ENCODE data around the gene INA.

INA gene

GRCh38 chr10:103287992-103288391 lies 11.1 kb downstream of the INA start:
- no peak overlapping the region for H3K4me3 ChIP-seq (ENCODE audit: low read depth, low read length)
- POLR2A ChIA-PET = no interaction called here
- CTCF ChIA-PET = interaction anchor here (1.7 kb wide), 1 partner anchor 8 kb away, joined by 4 read pairs; no protein-coding TSS in a partner anchor
- DNase-seq (ENCODE audit: low read depth, low spot score) = no peak
- no peak for TF ChIP-seq CTCF (IDR thresholded peaks at IDR 0.05; ENCODE audit: insufficient read depth, low read length, missing control alignments)

GRCh38 chr10:103291588-103291987 lies 14.7 kb downstream of the INA start:
- TF ChIP-seq CTCF (IDR thresholded peaks at IDR 0.05; ENCODE audit: insufficient read depth, low read length, missing control alignments) = no peak
- POLR2A ChIA-PET = interaction anchor here (0.6 kb wide), 1 partner anchor 13 kb away, joined by 3 read pairs; no protein-coding TSS in a partner anchor
- DNase-seq (ENCODE audit: low read depth, low spot score) = no peak
- no peak overlapping the region for H3K4me3 ChIP-seq (ENCODE audit: low read depth, low read length)
- CTCF ChIA-PET = interaction anchor here (1.2 kb wide), 1 partner anchor 13 kb away, joined by 4 read pairs; no protein-coding TSS in a partner anchor

GRCh38 chr10:103295374-103296015 lies 18.6 kb downstream of the INA start:
- POLR2A ChIA-PET = interaction anchor here (0.8 kb wide), 1 partner anchor 8 kb away, joined by 3 read pairs; no protein-coding TSS in a partner anchor
- no peak for TF ChIP-seq CTCF (IDR thresholded peaks at IDR 0.05; ENCODE audit: insufficient read depth, low read length, missing control alignments)
- no peak overlapping the region for H3K4me3 ChIP-seq (ENCODE audit: low read depth, low read length)
- CTCF ChIA-PET = interaction anchor here (1.1 to 1.7 kb wide), 3 partner anchors 8 to 38 kb away, joined by 3 to 4 read pairs (median 3); no protein-coding TSS in a partner anchor
- peak; percentile 63 for DNase-seq (ENCODE audit: low read depth, low spot score)

GRCh38 chr10:103307594-103307993 lies 30.7 kb downstream of the INA start:
- CTCF ChIA-PET = interaction anchor here (1.2 kb wide), 1 partner anchor 26 kb away, joined by 3 read pairs; no protein-coding TSS in a partner anchor
- POLR2A ChIA-PET = no interaction called here
- TF ChIP-seq CTCF (IDR thresholded peaks at IDR 0.05; ENCODE audit: insufficient read depth, low read length, missing control alignments) = no peak
- no peak overlapping the region for H3K4me3 ChIP-seq (ENCODE audit: low read depth, low read length)
- no peak for DNase-seq (ENCODE audit: low read depth, low spot score)

GRCh38 chr10:103310197-103310596 lies 33.3 kb downstream of the INA start:
- H3K4me3 ChIP-seq (ENCODE audit: low read depth, low read length) = no peak overlapping the region
- ChIA-PET POLR2A (interaction anchor here (0.7 kb wide), 1 partner anchor 11 kb away, joined by 3 read pairs; no protein-coding TSS in a partner anchor), CTCF (interaction anchor here (1.1 kb wide), 1 partner anchor 61 kb away, joined by 3 read pairs; no protein-coding TSS in a partner anchor)
- DNase-seq (ENCODE audit: low read depth, low spot score) = no peak
- no peak for TF ChIP-seq CTCF (IDR thresholded peaks at IDR 0.05; ENCODE audit: insufficient read depth, low read length, missing control alignments)

- no peak overlapping the region for H3K4me3 ChIP-seq (ENCODE audit: low read depth, low read length)
- CTCF ChIA-PET = interaction anchor here (1.5 to 3.0 kb wide), 2 partner anchors 10 to 18 kb away, joined by 3 to 23 read pairs; no protein-coding TSS in a partner anchor
- no peak for TF ChIP-seq CTCF (IDR thresholded peaks at IDR 0.05; ENCODE audit: insufficient read depth, low read length, missing control alignments)
- DNase-seq (ENCODE audit: low read depth, low spot score) = no peak
- POLR2A ChIA-PET = no interaction called here
Measured at GRCh38 chr10:103316087-103316486, 39.1 kb downstream of the INA start.

All from AG04449 (cell line).